Stimulated activated CD4-positive, alpha-beta T cell treated with anti-CD3 and anti-CD28 coated beads, Interleukin-15, amount 100 ng/mL, for 48 hours (primary cell): ENCODE results near the gene HAUS3.
"Not testable (repeated sequence)": the region's sequence is repeated elsewhere in the genome, so short reads cannot be mapped to it uniquely, and the experiment has no call there.

ENCODE experiments used
- DNase-seq, 2 donors: peaks; one replicate each; pipeline ENCODE4 v3.0.0-alpha.2; 2020; ENCODE audit warnings: low read depth in 2 of 2

The HAUS3 gene

GRCh38 chr4:2251795-2252529, 10.0 kb upstream of the HAUS3 start:
- no peak for DNase-seq

- no peak for DNase-seq
Observed at GRCh38 chr4:2251073-2251794, 9.3 kb upstream of the HAUS3 start.

- no peak for DNase-seq
Observed at GRCh38 chr4:2250357-2251072, 8.6 kb upstream of the HAUS3 start.

GRCh38 chr4:2249526-2250356, 7.8 kb upstream of the HAUS3 start:
- DNase-seq: no peak

- no peak for DNase-seq
Observed at GRCh38 chr4:2248821-2249261, 6.9 kb upstream of the HAUS3 start.

GRCh38 chr4:2248044-2248780, 6.3 kb upstream of the HAUS3 start:
- DNase-seq: no peak

GRCh38 chr4:2247128-2248043, 5.5 kb upstream of the HAUS3 start:
- DNase-seq: no peak

- DNase-seq: no peak
Observed at GRCh38 chr4:2246384-2247127, 4.6 kb upstream of the HAUS3 start.

- DNase-seq: no peak
Observed at GRCh38 chr4:2245787-2246275, 3.9 kb upstream of the HAUS3 start.

- no peak for DNase-seq
Observed at GRCh38 chr4:2245057-2245786, 3.3 kb upstream of the HAUS3 start.

GRCh38 chr4:2243681-2244380, 1.9 kb upstream of the HAUS3 start:
- no peak for DNase-seq

- no peak for DNase-seq
Observed at GRCh38 chr4:2241003-2241402, 918 bp downstream of the HAUS3 start.

GRCh38 chr4:2236944-2237666, 4.8 kb downstream of the HAUS3 start:
- DNase-seq: no peak

- no peak for DNase-seq
Observed at GRCh38 chr4:2231082-2231481, 10.8 kb downstream of the HAUS3 start.

- no peak for DNase-seq
Observed at GRCh38 chr4:2226261-2226660, 15.7 kb downstream of the HAUS3 start.

- DNase-seq: no peak
Observed at GRCh38 chr4:2222838-2223237, 19.1 kb downstream of the HAUS3 start.

- DNase-seq: not testable (repeated sequence)
Observed at GRCh38 chr4:2221378-2221777, 20.5 kb downstream of the HAUS3 start.
